Prostate gland (tissue), 2 donors: ENCODE measurements around the gene DNM3. TPM values are rescaled to one million over a fixed set of nuclear protein-coding genes. Genes with fewer than 3 reads are reported as not detected.

Experiments
- DNase-seq: peaks from one replicate; pipeline ENCODE4 v3.0.0-alpha.2; 2019; ENCODE audit warnings: low spot score
- H3K27ac ChIP-seq, 2 donors: fragments of 200-600 bp; sonication (generic); 2 replicates each; pipeline ENCODE4 v1.5.1; 2017 to 2019
- H3K27me3 ChIP-seq: fragments of 200-600 bp; sonication (generic); replicated peaks from 2 replicates; pipeline ENCODE4 v1.5.1; 2019; ENCODE audit not compliant: insufficient read depth
- H3K36me3 ChIP-seq, 2 donors: fragments of 200-600 bp; sonication (generic); 1 replicate in 1 of 2; 2 replicates in 1 of 2; pipeline versions ENCODE4 v1.5.1 to v1.8.1; 2017 to 2019
- H3K4me1 ChIP-seq: fragments of 200-600 bp; sonication (generic); replicated peaks from 2 replicates; pipeline ENCODE4 v1.5.1; 2019
- H3K4me3 ChIP-seq, 2 donors: fragments of 200-600 bp; sonication (generic); 2 replicates each; pipeline ENCODE4 v1.5.1; 2017 to 2019
- H3K9me3 ChIP-seq: fragments of 200-600 bp; sonication (generic); 2 replicates; pipeline ENCODE4 v1.5.1; 2017
- CTCF ChIP-seq, 4 experiments: fragments of 200-600 bp in 2 of 4; fragments of 450-650 bp in 2 of 4; sonication (generic) in 2 of 4; IDR thresholded peaks; 1 replicate in 3 of 4; 2 replicates in 1 of 4; pipeline ENCODE4 v1.5.1; 2016 to 2019; ENCODE audit warnings: antibody characterized with exemption in 4 of 4, mild to moderate bottlenecking in 2 of 4, moderate library complexity in 2 of 4
- POLR2A ChIP-seq: fragments of 450-650 bp; IDR thresholded peaks from one replicate; pipeline ENCODE4 v1.6.1; 2016; ENCODE audit warnings: antibody characterized with exemption, mild to moderate bottlenecking
- POLR2AphosphoS5 ChIP-seq: sonication (generic); formaldehyde crosslinking; IDR thresholded peaks from one replicate; pipeline ENCODE4 v1.6.1; 2017; ENCODE audit warnings: antibody characterized with exemption
- WGBS: methylation state at CpG from one replicate; pipeline ENCODE4 v1.1.5; 2018; 5-methylcytosine and 5-hydroxymethylcytosine counted together
- intact Hi-C: fragments of 100-400 bp; cut with DNase I; formaldehyde crosslinking; loops from one replicate; pipeline ENCODE4 v1.14.2; 2022
- total RNA-seq, 2 donors: library from RNA; depleted of rRNA; stranded (reverse); fragments of >200 nt; gene quantifications; one replicate each; pipeline ENCODE4 v1.1.0, GENCODE V29; 2016

DNM3 gene
- total RNA-seq, 2 donors from 2014 or later: 2.3 to 5.3 TPM

DNA sequence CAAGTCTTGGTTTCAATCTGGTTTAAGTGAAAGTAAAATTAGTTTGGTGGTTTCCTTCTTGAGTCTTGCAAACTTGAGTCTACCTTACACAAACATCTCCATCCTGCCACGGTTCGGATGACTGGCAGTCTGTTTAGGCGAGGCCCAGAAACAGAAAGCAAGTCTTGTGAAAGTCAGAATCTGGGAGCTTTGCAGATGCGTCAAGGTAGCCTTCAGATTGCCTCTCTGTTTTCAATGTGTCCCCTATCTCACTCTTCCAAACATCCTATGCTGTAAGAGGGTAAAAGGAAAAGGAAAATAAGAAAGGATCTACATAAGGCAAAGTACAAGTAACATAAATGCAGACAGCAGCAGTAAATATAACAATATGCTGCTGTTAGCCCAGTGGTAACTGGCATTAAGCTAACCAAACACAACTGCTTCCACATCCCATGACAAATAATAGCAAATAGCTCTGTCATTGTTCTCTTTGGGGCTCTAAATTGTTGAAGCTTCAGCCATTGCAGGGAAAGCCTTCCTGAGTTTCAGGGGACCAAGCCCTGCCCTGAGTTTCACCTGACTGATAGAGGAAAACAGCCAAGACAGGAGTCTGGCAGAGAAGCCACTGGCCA, 552.9 kb downstream of the DNM3 start:
- Histone ChIP-seq H3K9me3 (no peaks in the 10 kb centered on the region), H3K27me3 (no peaks in the 10 kb centered on the region), H3K4me1 (no peaks in the 10 kb centered on the region), H3K27ac (no peak overlapping the region), H3K4me3 (no peak overlapping the region), H3K36me3 (no peaks in the 10 kb centered on the region)
- no peak for TF ChIP-seq POLR2A
- no peak for TF ChIP-seq CTCF (IDR thresholded peaks at IDR 0.05)
- TF ChIP-seq POLR2AphosphoS5: no peak
- WGBS: 56% methylated on average over 4 of the region's 4 CpGs
- DNase-seq: no peak
- intact Hi-C loops: loop anchor here (5.0 kb wide), 1 partner anchor 37 kb away; no protein-coding TSS in a partner anchor

DNA sequence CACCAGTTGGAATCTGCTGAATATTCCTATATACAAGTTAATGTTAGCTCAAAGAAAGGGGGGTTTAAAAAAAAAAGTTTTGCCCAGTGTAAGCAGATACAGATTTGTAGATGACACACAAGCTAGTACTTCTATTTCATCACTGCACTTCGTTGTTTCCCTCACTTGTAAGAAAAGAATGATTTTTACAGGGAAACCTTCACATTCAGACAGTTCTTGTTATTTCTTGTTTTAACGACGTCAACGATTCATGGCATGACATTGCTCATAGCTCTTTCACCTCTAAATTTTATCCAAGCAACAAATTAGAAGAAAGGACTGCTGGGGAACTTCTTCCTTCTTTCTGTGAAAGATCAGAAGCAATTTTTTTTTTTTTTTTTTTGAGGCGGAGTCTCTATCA, 553.5 kb downstream of the DNM3 start:
- H3K27ac ChIP-seq: no peak overlapping the region
- H3K36me3 ChIP-seq: no peaks in the 10 kb centered on the region
- no peak for TF ChIP-seq POLR2AphosphoS5
- no peak for TF ChIP-seq POLR2A
- no peak for TF ChIP-seq CTCF (IDR thresholded peaks at IDR 0.05)
- no peak for DNase-seq
- H3K4me3 ChIP-seq: no peak overlapping the region
- no peaks in the 10 kb centered on the region for H3K27me3 ChIP-seq
- WGBS: 52% methylated on average over 5 of the region's 5 CpGs
- intact Hi-C loops: loop anchor here (5.0 kb wide), 1 partner anchor 38 kb away; no protein-coding TSS in a partner anchor
- no peaks in the 10 kb centered on the region for H3K4me1 ChIP-seq
- H3K9me3 ChIP-seq: no peaks in the 10 kb centered on the region

DNA sequence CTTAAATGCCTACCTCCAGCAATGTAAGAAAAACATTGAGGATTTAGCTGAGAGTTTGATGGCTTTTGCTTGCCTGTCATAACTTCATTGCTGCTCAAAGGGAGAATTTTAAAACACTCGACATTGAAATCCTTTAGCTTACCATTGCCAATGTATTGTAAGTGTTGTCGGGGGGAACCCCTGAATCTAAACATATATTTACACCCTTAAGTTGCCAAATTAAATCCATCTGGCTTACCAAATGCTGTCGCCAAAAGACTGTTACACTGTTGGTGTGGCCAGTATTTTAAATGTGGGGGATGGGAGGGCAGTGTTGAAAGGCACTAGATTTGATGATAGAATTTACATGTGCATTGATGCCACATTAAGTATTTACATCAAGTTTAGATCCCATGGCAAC, 554.3 kb downstream of the DNM3 start:
- Histone ChIP-seq H3K27me3 (no peaks in the 10 kb centered on the region), H3K9me3 (no peaks in the 10 kb centered on the region), H3K4me1 (no peaks in the 10 kb centered on the region), H3K36me3 (no peaks in the 10 kb centered on the region), H3K27ac (no peak overlapping the region), H3K4me3 (no peak overlapping the region)
- intact Hi-C loops: no loop called here
- 89% methylated on average over 3 of the region's 3 CpGs for WGBS
- TF ChIP-seq POLR2AphosphoS5 (no peak), POLR2A (no peak), CTCF (IDR thresholded peaks at IDR 0.05) (no peak)
- no peak for DNase-seq

- no peak for TF ChIP-seq CTCF (IDR thresholded peaks at IDR 0.05)
- no peak for TF ChIP-seq POLR2A
- TF ChIP-seq POLR2AphosphoS5: no peak
- Histone ChIP-seq H3K27ac (no peak overlapping the region), H3K36me3 (no peaks in the 10 kb centered on the region), H3K9me3 (no peaks in the 10 kb centered on the region), H3K4me1 (no peaks in the 10 kb centered on the region), H3K4me3 (no peak overlapping the region), H3K27me3 (no peaks in the 10 kb centered on the region)
- intact Hi-C loops: no loop called here
- no peak for DNase-seq
- 67% methylated on average over 3 of the region's 3 CpGs for WGBS
Observed at GRCh38 chr1:172397221-172397620, 555.9 kb downstream of the DNM3 start.

DNA sequence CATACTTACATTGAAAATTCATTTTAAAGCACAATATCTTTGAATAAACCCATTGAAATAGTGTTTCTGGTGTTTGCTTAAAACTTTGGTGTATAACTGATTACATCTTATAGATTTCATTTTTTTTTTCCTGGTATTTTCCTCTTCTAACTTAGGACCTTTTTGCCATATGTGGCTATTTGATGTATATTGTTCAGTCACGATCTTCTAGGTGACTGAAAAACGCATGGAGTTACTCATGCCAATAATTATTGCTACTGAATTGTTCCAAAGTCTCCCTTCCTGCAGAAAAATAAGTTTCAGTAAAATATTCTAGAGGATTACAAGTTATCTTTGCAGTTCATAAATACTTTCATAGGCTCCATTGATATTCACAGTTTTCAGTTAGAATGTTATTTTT, 556.3 kb downstream of the DNM3 start:
- no peak for TF ChIP-seq POLR2A
- no peak for TF ChIP-seq POLR2AphosphoS5
- Histone ChIP-seq H3K4me3 (no peak overlapping the region), H3K27ac (peak overlapping the region in 1 of 2 donors; percentile 68), H3K27me3 (no peaks in the 10 kb centered on the region), H3K4me1 (no peaks in the 10 kb centered on the region), H3K9me3 (no peaks in the 10 kb centered on the region), H3K36me3 (no peaks in the 10 kb centered on the region)
- 82% methylated on average over 2 of the region's 2 CpGs for WGBS
- DNase-seq: no peak
- intact Hi-C loops: loop anchor here (2.0 kb wide), 1 partner anchor 253 kb away; no protein-coding TSS in a partner anchor
